GM21447 (cell line): Measurements from ENCODE around the gene DHRS7B.
"Not testable (repeated sequence)": the region's sequence is repeated elsewhere in the genome, so short reads cannot be mapped to it uniquely, and the experiment has no call there.

Experiments used
- ATAC-seq: cut with Tn5 transposase; IDR thresholded peaks from one replicate; pipeline ENCODE4 v1.9.1; 2021; ENCODE audit not compliant: unreplicated experiment

DHRS7B gene

GRCh38 chr17:21107067-21107650 is 19.6 kb upstream of the DHRS7B start:
- not testable (repeated sequence) for ATAC-seq

GRCh38 chr17:21108651-21109050 is 18.1 kb upstream of the DHRS7B start:
- ATAC-seq = no peak

DNA sequence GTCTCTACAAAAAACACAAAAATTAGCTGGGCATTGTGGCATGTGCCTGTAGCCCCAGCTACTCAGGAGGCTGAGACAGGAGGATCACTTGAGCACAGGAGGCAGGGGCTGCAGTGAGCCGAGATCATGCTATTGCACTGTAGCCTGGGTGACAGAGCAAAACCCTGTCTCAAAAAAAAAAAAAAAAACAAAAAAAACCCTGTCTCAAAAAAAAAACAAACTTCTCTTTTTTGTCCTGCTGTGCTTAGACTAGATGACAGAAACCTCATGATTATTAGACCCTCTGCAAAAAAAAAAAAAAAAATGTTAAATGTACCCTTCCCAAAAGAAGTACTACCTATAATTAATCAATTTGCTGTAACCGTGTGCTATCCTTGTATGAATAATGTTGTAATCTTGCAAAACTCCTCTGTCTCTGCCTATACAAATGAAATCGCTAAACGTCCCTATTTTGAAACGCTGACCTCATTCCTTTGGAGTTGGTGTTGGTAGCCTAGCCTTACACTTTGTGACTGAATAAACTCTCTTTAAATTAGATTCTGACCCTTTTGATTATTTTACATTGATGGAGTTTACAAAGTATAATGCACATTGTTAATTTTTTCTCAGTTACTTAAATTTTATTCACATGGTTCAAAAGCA is 13.6 kb upstream of the DHRS7B start:
- no peak for ATAC-seq

GRCh38 chr17:21113716-21114115 is 13.0 kb upstream of the DHRS7B start:
- ATAC-seq = no peak

GRCh38 chr17:21114791-21115190 is 12.0 kb upstream of the DHRS7B start:
- ATAC-seq = not testable (repeated sequence)

DNA sequence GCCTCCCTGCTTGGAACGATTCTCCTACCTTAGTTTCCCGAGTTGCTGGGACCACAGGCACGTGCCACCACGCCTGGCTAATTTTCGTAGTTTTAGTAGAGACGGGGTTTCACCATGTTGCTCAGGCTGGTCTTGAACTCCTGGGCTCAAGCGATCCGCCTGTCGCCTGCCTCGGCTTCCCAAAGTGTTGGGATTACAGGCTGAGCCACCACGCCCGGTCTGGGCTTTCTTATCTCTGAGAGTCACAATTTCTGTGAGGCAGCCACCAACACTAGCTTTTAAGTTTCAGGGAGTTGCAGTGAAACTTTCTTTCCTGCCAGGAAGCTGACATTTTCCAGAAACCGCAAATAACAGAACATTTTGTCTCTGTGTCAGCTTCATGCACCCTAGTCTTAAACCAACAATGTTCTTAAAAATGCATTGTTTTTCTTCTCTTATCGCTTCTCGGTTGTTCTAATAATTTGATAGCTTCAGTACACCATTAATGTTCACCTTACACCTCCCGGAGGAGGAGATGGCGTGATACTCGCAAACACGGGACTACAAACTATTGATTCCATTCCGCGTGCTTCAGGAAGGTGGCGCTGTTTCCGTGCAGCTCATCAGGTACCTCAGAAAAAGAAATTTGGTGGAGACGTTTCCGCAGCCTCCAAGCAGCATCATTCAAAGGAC is 7.4 kb upstream of the DHRS7B start:
- ATAC-seq = peak; percentile 65

GRCh38 chr17:21119919-21120249 is 6.9 kb upstream of the DHRS7B start:
- ATAC-seq = no peak

GRCh38 chr17:21124086-21124485 is 2.7 kb upstream of the DHRS7B start:
- no peak for ATAC-seq

DNA sequence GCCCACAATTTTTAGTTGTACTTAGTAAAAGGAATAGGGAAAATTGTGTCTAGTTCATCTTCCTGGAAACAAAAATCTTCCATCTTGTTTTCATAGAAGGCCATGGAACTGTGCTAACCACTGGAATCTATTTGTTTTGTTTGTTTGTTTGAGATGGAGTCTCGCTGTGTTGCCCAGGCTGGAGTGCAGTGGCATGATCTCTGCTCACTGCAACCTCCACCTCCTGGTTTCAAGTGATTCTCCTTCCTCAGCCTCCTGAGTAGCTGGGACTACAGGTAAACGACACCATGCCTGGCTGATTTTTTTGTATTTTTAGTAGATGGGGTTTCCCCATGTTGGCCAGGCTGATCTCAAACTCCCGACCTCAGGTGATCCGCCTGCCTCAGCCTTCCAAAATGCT is 2.2 kb upstream of the DHRS7B start:
- not testable (repeated sequence) for ATAC-seq

GRCh38 chr17:21125862-21126261 is 902 bp upstream of the DHRS7B start:
- ATAC-seq = no peak

- ATAC-seq = no peak
Observed at GRCh38 chr17:21127509-21128077, 829 bp downstream of the DHRS7B start.

DNA sequence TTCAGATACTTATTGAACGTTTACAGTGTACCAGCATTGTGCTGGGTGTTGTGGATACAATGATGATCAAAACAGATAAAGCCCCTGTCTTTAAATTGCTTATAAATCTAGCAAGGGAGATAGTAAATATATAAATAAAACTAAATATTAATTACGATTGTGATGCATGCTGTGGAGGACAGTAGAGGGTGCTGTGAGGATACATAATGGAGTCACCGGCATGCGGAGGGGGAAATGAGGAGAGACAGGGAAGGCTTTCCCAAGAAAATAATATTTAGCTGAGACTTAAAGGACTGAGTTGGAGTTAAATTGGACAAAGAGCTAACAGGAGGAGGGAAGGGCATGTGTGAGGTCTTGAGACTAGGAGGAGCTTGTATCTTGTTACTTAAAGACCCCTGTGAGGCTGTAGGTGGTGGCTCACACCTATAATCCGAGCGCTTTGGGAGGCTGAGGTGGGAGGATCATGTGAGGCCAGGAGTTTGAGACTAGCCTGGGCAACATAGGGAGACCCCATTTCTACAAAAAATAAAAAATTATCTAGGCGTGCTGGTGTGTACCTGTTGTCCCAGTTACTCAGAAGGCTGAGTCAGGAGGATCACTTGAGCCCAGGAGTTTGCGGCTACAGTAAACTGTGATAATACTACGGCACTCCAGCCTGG is 2.4 kb downstream of the DHRS7B start:
- no peak for ATAC-seq

DNA sequence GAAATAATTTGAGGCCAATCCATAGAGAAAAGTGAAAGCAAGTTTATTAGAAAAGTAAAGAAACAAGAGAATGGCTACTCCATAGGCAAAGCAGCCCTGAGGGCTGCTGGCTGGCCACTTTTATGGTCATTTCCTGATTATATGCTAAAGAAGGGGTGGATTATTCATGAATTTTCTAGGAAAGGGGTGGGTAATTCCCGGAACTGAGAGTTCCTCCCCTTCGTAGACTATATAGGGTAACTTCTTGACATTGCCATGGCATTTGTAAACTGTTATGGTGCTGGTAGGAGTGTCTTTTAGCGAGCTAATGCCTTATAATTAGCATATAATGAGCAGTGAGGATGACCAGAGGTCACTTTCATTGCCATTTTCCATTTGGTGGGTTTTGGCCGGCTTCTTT is 4.4 kb downstream of the DHRS7B start:
- no peak for ATAC-seq

- ATAC-seq = no peak
Observed at GRCh38 chr17:21132428-21132827, 5.7 kb downstream of the DHRS7B start.

- ATAC-seq = no peak
Observed at GRCh38 chr17:21134559-21134958, 7.8 kb downstream of the DHRS7B start.

GRCh38 chr17:21140911-21141310 is 14.1 kb downstream of the DHRS7B start:
- ATAC-seq = no peak

DNA sequence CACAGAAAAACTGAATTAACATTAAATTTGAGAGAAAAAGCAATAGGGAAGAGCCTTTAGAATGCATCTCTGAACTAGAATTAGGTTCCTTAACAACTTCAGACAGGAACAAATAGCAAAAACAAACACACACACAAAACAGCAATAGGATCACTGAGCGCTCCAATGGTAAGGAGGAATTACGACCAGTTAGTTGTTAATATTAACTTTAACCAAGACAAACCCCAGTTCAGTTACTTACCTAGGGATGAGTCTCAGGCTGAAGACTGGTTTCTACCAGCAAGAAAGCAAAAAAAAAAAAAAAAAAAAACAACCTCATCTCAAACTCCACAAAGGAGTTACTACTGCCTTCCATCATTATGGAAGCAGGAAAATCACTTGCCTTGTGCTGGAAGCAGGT is 14.6 kb downstream of the DHRS7B start:
- ATAC-seq = no peak

DNA sequence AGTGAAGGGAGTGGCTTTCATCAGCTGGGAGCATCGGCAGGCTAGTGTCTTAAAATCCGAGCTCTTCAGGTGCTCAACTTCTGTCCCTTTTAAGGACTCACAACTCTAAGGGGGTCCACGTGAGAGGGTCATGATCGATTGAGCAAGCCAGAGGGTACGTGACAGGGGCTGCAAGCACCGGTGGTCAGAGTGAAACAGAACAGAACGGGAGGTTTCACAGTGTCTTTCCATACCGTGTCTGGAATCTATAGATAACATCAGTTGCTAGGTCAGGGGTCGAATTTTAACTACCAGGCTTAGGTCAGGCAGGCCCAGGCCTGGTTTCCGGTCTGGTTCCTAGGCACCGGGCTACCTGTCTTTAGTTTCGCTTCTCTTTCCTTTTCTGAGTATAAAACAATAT is 15.3 kb downstream of the DHRS7B start:
- ATAC-seq = not testable (repeated sequence)

DNA sequence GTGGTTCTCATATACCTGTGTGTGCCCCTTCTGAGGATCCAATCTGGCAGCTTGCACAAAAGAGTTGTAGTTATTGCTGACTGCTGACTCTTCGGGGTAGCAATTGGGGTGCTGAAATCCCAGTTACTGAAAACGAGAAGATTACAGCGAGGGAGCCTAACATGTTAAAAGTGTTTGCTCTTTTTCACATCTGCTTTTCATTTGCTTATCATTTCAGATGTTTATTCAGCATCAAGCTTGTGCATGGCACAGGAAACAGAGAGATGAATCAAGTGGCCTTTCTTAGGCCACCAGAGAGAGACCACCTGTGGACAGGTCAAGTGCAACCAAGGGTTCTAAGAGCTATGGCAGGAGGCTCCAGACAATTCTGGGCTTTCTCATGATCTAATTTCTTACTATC is 16.9 kb downstream of the DHRS7B start:
- no peak for ATAC-seq

- ATAC-seq = not testable (repeated sequence)
Observed at GRCh38 chr17:21144299-21144698, 17.5 kb downstream of the DHRS7B start.

- no peak for ATAC-seq
Observed at GRCh38 chr17:21146362-21147015, 19.7 kb downstream of the DHRS7B start.
